NCI-H128 (cell line): ENCODE results near the gene BRD3.

Source experiments
- DNase-seq: peaks from one replicate; lab custom pipeline; 2025; ENCODE audit not compliant: unreplicated experiment; lab: John Stamatoyannopoulos, UW

Gene BRD3

DNA sequence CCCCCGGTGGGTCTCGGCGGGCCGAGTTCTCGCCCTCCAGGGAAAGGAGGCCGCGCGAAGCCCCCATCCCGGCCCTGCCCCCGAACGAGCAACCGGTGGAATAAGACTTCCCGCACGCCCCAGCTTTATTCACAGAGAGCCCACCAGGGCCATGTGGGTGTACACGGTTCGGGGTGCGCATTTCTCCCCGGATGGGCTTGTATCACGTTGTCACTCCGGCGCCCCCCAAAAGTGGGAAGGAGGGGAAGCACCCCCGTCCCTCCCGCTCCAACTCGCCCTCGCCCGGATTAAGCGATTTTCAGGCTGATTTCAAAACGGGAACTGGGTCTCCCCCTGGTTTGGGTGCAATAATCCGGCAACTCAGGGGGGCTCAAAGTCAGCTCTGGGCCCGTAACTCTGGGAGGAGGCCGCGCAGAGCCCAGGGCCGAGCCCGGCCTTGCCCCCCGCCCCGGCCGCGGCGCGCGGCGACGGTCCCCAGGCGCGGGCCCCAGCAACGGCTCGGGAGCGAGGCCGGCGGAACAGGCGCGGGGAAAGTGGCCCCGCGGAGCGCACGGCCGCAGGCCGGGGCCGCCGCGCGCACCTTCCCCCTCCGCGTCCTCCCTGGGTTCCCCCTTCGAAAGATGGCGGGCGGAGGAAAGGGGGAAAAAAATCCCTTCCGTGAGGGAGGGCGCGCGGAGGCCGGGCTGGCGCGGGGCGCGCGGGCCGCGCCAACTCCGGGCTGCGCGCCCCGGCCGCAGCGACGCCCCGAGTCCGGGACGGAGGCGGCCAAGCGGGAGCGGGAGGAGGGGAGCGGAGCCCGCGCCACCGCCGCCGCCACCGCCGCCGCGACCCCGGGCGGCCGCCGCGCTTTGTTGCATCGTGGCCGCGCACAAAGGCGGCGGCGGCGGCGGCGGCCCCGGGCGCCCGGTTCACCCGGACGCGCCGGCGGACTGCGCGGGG, 644 bp downstream of the BRD3 start:
- no peak for DNase-seq

- no peak for DNase-seq
Observed at GRCh38 chr9:134066526-134066912, 1.3 kb downstream of the BRD3 start.

GRCh38 chr9:134065612-134066419, 2.0 kb downstream of the BRD3 start:
- DNase-seq = no peak

GRCh38 chr9:134064711-134065110, 3.1 kb downstream of the BRD3 start:
- DNase-seq = no peak

DNA sequence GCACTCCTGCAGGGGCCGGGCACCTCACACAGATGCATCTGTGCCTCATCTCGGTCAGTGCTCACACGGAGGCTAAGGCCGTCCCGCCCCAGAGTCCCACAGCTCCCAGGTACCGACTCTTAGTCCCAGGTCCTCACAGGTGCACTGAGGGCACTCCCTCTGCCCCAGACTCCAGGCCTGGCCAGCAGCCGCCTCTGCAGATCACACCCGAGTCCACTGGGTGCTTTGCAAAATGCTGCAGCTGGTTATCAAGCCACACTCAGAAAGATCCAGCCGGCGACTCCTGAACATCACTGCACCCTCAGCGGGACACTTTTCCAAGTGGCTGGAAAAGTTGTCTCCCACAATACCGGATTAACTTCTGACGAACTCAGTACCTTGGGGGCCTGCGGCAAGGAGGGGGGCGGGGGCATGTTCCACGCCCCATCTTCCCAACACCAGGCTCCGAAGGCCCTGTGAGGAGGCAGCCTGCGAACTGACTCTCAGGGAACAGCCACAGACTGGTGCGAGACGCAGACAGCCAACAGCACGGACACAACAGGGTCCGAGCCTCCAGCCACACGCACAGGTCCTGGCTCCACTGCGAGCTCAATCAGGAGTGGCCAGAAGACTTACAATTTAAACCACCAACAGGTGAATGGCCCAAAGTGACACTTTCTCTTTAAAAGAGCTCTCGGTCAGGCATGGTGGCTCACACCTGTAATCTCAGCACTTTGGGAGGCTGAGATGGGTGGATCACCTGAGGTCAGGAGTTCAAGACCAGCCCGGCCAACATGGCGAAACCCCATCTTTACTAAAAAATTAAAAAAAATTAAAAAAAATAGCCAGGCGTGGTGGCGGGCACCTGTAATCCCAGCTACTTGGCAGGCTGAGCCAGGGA, 4.0 kb downstream of the BRD3 start:
- DNase-seq = no peak

DNA sequence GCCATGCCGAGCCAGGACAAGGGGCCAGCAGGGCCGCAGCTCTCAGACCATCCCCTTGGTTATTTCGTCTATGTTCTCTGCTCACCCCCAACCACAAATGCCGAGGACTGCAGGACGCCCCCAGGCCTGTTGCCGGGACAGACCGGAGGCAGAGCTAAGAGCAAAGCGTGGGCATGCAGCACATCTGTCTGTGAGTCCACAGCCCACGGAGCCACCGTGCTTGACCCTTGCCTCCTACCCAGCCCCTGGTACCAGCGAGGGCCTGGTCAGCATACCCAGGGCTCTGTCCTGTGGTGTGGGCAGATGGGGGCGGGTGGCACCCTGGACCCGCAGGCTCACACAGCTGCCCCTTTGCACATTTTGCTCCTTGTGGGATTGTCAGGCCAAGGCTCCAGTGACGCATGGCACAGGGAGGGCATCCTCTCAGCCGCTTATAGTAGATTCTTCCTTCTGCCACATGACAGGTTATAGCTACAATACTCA, 4.7 kb downstream of the BRD3 start:
- no peak for DNase-seq

GRCh38 chr9:134062461-134063087, 5.3 kb downstream of the BRD3 start:
- no peak for DNase-seq

- no peak for DNase-seq
Observed at GRCh38 chr9:134061688-134062371, 6.0 kb downstream of the BRD3 start.

DNA sequence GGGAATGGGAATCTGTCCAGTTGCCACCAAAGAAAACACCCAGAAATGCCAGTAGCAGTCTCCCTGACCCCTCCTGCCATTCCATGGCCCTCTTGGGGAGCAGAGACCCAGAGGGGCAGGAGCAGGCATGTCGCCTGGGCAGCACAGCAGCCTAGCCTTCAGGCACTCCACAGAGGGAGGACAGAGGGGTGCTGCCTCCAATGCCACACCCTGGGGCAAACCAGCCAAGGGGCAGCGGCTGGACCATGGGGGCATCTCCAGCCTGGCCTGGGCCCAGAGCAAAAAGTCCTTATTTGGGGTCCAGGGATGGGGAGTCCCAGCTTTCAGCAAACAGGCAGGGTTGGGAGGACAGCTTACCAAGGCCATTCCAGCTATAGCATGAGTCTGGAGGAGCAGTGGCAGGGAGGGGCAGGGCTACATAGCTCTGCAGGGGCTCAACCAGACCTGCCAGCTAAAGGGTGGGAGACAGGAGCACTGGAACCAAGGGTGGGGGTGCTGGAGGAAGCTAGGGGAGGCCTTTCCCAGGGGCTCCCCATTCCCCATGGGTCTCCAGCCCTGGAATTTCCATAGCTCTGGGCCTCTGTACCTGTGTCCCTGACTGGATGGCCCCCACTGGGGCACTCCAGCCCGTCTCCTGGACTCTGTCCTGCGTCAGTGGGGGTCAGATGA, 6.7 kb downstream of the BRD3 start:
- no peak for DNase-seq

- no peak for DNase-seq
Observed at GRCh38 chr9:134060546-134060945, 7.3 kb downstream of the BRD3 start.

DNA sequence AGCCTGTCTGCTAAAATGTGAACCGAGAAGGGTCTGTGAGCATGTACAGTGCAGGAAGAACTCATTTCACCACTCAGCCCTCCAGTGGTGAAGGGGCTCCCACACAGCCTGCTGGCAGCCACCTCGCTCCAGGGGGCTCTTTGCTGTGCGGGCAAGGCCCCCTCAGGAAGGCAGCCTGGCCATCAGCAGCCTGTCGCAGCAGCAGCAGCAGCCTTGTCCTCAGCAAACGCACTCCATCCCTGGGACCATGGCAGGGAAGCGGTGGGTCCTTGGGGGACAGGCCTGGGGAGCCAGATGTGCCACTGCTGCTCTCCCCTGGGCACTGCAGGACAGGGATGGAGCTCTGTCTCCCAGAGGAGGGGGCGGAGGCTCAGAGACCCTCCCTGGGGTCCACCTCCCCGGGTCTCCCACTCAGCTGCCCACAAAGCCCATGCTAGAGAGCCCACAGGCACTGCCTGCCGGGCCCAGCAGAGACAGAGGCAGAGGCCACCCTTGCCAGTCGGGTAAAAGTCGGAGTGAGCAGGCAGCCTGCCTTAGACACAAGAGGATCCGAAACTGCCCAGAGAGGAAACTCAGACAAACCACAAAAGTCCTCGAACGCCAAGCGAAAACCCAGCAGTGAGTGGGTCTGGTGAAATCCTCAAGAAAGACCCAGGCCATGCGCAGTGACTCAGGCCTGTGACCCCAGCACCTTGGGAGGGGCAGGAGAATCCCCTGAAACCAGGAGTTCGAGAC, 8.0 kb downstream of the BRD3 start:
- DNase-seq = no peak

DNA sequence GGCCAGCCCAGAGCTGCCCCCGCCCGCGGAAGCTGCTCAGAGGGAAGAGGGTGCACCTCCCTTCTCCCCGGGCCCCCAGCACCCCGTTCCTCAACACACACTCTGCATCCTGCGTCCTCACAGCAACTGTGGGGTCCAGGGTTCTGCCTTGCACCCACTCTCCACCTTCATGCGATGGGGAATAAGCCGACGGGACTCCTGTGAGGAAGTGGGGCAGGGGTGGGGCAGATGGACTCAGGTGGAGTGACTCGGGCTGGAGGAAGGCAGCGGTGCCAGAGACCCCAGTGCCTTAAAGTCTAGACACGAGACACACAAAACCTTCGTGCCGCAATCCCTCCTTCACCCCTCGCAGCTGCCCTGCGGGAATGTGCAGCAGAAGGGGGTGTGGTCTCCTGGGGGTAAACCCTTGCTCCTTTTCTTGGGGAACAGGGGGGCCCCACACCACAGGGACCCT, 8.6 kb downstream of the BRD3 start:
- no peak for DNase-seq

DNA sequence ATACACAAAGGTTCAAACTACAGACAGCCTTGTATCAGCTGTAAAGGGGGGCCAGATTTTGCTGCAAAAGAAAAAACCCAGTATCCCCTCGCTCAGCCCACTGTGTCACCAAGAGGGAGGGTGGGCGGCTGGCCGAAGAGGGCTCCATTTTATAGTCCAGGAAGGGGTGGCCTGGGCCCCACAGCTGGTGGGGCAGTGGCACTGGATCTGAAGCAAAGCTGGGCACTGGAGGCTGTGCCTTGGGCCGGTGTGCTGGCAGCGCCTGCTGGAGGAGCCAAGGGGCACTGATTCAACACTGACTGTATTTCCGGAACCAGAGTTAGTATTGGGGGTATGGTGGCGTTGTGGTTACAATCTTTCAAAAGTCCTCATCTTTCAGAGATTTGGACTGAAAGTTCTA, 9.1 kb downstream of the BRD3 start:
- DNase-seq = no peak

- no peak for DNase-seq
Observed at GRCh38 chr9:134057751-134058701, 9.8 kb downstream of the BRD3 start.

DNA sequence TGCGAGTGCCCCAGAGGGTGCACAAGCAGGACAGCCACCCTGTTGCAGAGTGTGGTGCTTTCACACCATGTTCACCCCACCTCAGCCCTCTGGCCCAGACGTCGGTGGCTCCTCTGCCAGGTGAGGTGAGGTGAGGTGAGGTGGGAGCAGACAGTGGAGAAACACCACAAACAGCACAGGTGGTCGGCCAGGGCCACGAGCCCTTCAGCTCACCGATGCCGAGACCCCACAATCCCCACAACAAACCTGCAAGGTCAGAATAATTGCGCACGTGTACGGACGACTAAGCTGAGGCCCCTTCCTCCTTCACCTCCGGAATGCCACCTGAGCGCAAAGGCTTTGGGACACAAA, 10.5 kb downstream of the BRD3 start:
- no peak for DNase-seq

GRCh38 chr9:134056483-134057306, 11.1 kb downstream of the BRD3 start:
- no peak for DNase-seq

GRCh38 chr9:134055981-134056461, 11.8 kb downstream of the BRD3 start:
- DNase-seq = no peak
